Right lobe of liver (tissue), 6 donors: ENCODE results near the gene GSS. TPM values are rescaled to one million over a fixed set of nuclear protein-coding genes. Genes with fewer than 3 reads are reported as not detected.

Source experiments
- ATAC-seq, 4 donors: fragments of 200-7000 bp; cut with Tn5 transposase; one replicate each; pipeline ENCODE4 v1.9.1; 2020; ENCODE audit warnings: mild to moderate bottlenecking in 4 of 4, moderate library complexity in 4 of 4
- DNase-seq, 3 donors: peaks; one replicate each; pipeline ENCODE4 v3.0.0-alpha.2; 2020
- H3K27ac ChIP-seq, 3 donors: fragments of 200-600 bp; one replicate each; pipeline ENCODE4 v1.8.0; 2022
- H3K27me3 ChIP-seq, 2 donors: fragments of 200-600 bp; one replicate each; pipeline ENCODE4 v1.8.0; 2022
- H3K36me3 ChIP-seq, 4 donors: fragments of 200-600 bp; sonication (generic) in 1 of 4; one replicate each; pipeline versions ENCODE4 v1.5.1 to v1.8.0; 2017 to 2022; ENCODE audit warnings: control low read depth in 1 of 4
- H3K4me1 ChIP-seq, 4 donors: fragments of 200-600 bp; sonication (generic) in 1 of 4; one replicate each; pipeline versions ENCODE4 v1.5.1 to v1.8.0; 2017 to 2022; ENCODE audit warnings: control low read depth in 1 of 4
- H3K4me3 ChIP-seq, 3 donors: fragments of 200-600 bp; one replicate each; pipeline ENCODE4 v1.8.0; 2022
- H3K9me3 ChIP-seq, 4 donors: fragments of 200-600 bp; sonication (generic) in 1 of 4; one replicate each; pipeline versions ENCODE4 v1.5.1 to v1.8.0; 2017 to 2022; ENCODE audit warnings: control low read depth in 1 of 4
- POLR2A ChIP-seq: fragments of 450-650 bp; IDR thresholded peaks from one replicate; pipeline ENCODE4 v1.6.1; 2017; ENCODE audit warnings: antibody characterized with exemption, mild to moderate bottlenecking
- WGBS: methylation state at CpG from one replicate; pipeline ENCODE4 v1.1.6; 2018; ENCODE audit warnings: low coverage, low lambda C conversion rate; ENCODE audit not compliant: insufficient coverage; ENCODE audit errors: missing lambda C conversion rate; 5-methylcytosine and 5-hydroxymethylcytosine counted together
- intact Hi-C, 2 donors: fragments of 100-400 bp; cut with DNase I; formaldehyde crosslinking; loops; one replicate each; pipeline versions ENCODE4 v1.11.2 to v1.14.1; 2022
- total RNA-seq, 6 experiments: library from RNA; depleted of rRNA in 2 of 6; stranded (reverse); fragments of >200 nt in 2 of 6; fragmentation: NEBNext Ultra II Directional in 3 of 6; extraction: Animal tissue kit (Norgen Biotek cat#: 25700) in 3 of 6; gene quantifications; one replicate each; pipeline versions ENCODE4 v1.1.0 to v1.2.4, GENCODE V29; 2016 to 2023
- TF ChIP-seq, protein P1 (sequence below), 4 donors: fragments of 200-600 bp in 3 of 4; fragments of 450-650 bp in 1 of 4; IDR thresholded peaks; one replicate each; pipeline versions ENCODE4 v1.5.1 to v1.8.0; 2016 to 2022; ENCODE audit warnings: antibody characterized with exemption in 4 of 4, mild to moderate bottlenecking in 2 of 4
- donor health status: DM: no; HTN: yes; CAD: no.
- donor health status: DM: no; HTN: no; CAD: no.
- donor health status: DM: no; HTN: no; CAD: no.
- donor health status: DM: no; HTN: yes; CAD: no.
- donor health status: DM: no; HTN: yes; CAD: no.

The GSS gene
- total RNA-seq, 6 experiments from 2014 or later: 25.9 to 63.6 (median 31.7) TPM

DNA sequence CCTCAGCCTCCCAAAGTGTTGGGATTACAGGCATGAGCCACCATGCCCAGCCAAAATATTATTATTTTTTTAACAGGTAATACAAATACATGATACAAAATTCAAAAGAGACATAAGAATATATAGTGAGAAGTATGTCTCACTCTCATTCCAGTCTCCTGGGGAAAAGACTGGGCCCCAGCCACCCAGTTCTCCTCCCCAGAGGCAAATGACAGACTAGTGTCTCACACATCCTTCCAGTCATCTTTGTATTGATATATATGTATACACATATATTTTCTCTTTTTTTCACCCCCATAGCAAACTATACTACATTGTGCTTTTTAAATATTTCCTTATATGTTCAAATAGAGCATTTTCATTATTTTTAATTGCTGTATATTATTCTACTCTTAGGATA lies 8.3 kb downstream of the GSS start:
- Histone ChIP-seq H3K4me1 (peaks cover 0 to 14% (median 2%) of the 10 kb centered on the region in 4 donors), H3K36me3 (peaks cover 0 to 18% (median 1%) of the 10 kb centered on the region in 4 donors), H3K9me3 (no peaks in the 10 kb centered on the region), H3K4me3 (no peak overlapping the region), H3K27ac (no peak overlapping the region), H3K27me3 (no peaks in the 10 kb centered on the region)
- no peak for TF ChIP-seq POLR2A
- TF ChIP-seq, protein P1, sequence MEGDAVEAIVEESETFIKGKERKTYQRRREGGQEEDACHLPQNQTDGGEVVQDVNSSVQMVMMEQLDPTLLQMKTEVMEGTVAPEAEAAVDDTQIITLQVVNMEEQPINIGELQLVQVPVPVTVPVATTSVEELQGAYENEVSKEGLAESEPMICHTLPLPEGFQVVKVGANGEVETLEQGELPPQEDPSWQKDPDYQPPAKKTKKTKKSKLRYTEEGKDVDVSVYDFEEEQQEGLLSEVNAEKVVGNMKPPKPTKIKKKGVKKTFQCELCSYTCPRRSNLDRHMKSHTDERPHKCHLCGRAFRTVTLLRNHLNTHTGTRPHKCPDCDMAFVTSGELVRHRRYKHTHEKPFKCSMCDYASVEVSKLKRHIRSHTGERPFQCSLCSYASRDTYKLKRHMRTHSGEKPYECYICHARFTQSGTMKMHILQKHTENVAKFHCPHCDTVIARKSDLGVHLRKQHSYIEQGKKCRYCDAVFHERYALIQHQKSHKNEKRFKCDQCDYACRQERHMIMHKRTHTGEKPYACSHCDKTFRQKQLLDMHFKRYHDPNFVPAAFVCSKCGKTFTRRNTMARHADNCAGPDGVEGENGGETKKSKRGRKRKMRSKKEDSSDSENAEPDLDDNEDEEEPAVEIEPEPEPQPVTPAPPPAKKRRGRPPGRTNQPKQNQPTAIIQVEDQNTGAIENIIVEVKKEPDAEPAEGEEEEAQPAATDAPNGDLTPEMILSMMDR (IDR thresholded peaks at IDR 0.05): no peak
- DNase-seq (no peak), ATAC-seq (no peak)
- intact Hi-C loops: no loop called here

- H3K36me3 ChIP-seq: peaks cover 0 to 21% (median 3%) of the 10 kb centered on the region in 4 donors
- TF ChIP-seq, protein P1 (IDR thresholded peaks at IDR 0.05): no peak
- no peak for TF ChIP-seq POLR2A
- intact Hi-C loops: no loop called here
- H3K4me3 ChIP-seq: no peak overlapping the region
- DNase-seq (no peak), ATAC-seq (no peak)
- H3K27me3 ChIP-seq: no peaks in the 10 kb centered on the region
- no peaks in the 10 kb centered on the region for H3K9me3 ChIP-seq
- H3K4me1 ChIP-seq: peaks cover 0 to 10% (median 2%) of the 10 kb centered on the region in 4 donors
- 90% methylated on average over 3 of the region's 3 CpGs for WGBS
- H3K27ac ChIP-seq: no peak overlapping the region
Measured at GRCh38 chr20:34946661-34947060, 8.9 kb downstream of the GSS start.

GRCh38 chr20:34945315-34946077 lies 10.1 kb downstream of the GSS start:
- ATAC-seq: no peak
- no peak for DNase-seq
- intact Hi-C loops: no loop called here

GRCh38 chr20:34943808-34944567 lies 11.6 kb downstream of the GSS start:
- no peaks in the 10 kb centered on the region for H3K27me3 ChIP-seq
- H3K4me1 ChIP-seq: peaks cover 0 to 7% (median 0%) of the 10 kb centered on the region in 4 donors
- H3K9me3 ChIP-seq: no peaks in the 10 kb centered on the region
- 92% methylated on average over 1 of the region's 2 CpGs for WGBS
- intact Hi-C loops: no loop called here
- TF ChIP-seq, protein P1 (IDR thresholded peaks at IDR 0.05): no peak
- no peak for TF ChIP-seq POLR2A
- H3K36me3 ChIP-seq: peaks cover 0 to 21% (median 3%) of the 10 kb centered on the region in 4 donors
- ATAC-seq (no peak), DNase-seq (no peak)
- no peak overlapping the region for H3K27ac ChIP-seq
- no peak overlapping the region for H3K4me3 ChIP-seq

More at GRCh38 chr20:34945315-34946077, 10.1 kb downstream of the GSS start:
- H3K9me3 ChIP-seq: no peaks in the 10 kb centered on the region
- H3K4me1 ChIP-seq: peaks cover 0 to 10% (median 2%) of the 10 kb centered on the region in 4 donors
- peaks cover 0 to 21% (median 3%) of the 10 kb centered on the region in 4 donors for H3K36me3 ChIP-seq
- no peak overlapping the region for H3K4me3 ChIP-seq
- H3K27me3 ChIP-seq: no peaks in the 10 kb centered on the region
- H3K27ac ChIP-seq: no peak overlapping the region
- TF ChIP-seq, protein P1 (IDR thresholded peaks at IDR 0.05): no peak
- TF ChIP-seq POLR2A: no peak
- WGBS: 89% methylated on average over 7 of the region's 7 CpGs
